ENCODE data around the gene ART1. TPM values are rescaled to one million over a fixed set of nuclear protein-coding genes. Genes with fewer than 3 reads are reported as not detected.

The ART1 gene
- total and polyA plus RNA-seq, 2 of the 4 experiments (the other 2 are of a cell fraction), result not detected

GRCh38 chr11:3712274-3712673 is 67.3 kb downstream of the ART1 start:
- ChIA-PET CTCF (no interaction called here), POLR2A (ENCODE audit: unreplicated experiment) (no interaction called here)
- Histone ChIP-seq H3K4me3 (ENCODE audit: insufficient read depth, low read depth, low read length) (no peak overlapping the region), H3K4me1 (ENCODE audit: control insufficient read depth, insufficient read depth, low read length) (peaks cover 3% of the 10 kb centered on the region), H2BK15ac (ENCODE audit: low read depth, low read length) (no peak overlapping the region), H4K5ac (ENCODE audit: low read depth, low read length) (no peak overlapping the region), H3K18ac (ENCODE audit: low read depth, low read length) (no peak overlapping the region), H3K9me1 (ENCODE audit: insufficient read depth, low read length) (no peaks in the 10 kb centered on the region), H2AK5ac (ENCODE audit: low read depth, low read length) (no peak overlapping the region), H3K14ac (replicated peaks; ENCODE audit: low read depth, low read length) (no peak overlapping the region), H4K20me1 (ENCODE audit: insufficient read depth, low read length) (0 out of 2 replicates have a peak, but pooled peaks cover 3% of the 10 kb centered on the region), H3K27me3 (ENCODE audit: control insufficient read depth, insufficient read depth, low read length) (no peaks in the 10 kb centered on the region), H4K91ac (ENCODE audit: insufficient read depth, low read depth, low read length) (no peak overlapping the region), H4K8ac (ENCODE audit: low read depth in 2 of 2, low read length in 2 of 2) (no peak overlapping the region), H2AK9ac (replicated peaks; ENCODE audit: low read depth, low read length, poor library complexity) (no peak overlapping the region), H2BK5ac (ENCODE audit: low read depth, low read length, poor library complexity, severe bottlenecking) (no peak overlapping the region), H3K4me2 (ENCODE audit: low read depth, low read length) (no peak overlapping the region), H3K36me3 (ENCODE audit: control insufficient read depth, insufficient read depth, low read length) (peaks cover 33% of the 10 kb centered on the region), H3K79me1 (ENCODE audit: low read depth in 1 of 2, low read length in 2 of 2) (peaks cover 28 to 36% of the 10 kb centered on the region in 2 experiments), H3K23ac (ENCODE audit: low read depth, low read length) (no peak overlapping the region), H2AFZ (replicated peaks; ENCODE audit: low read length, poor library complexity) (no peak overlapping the region), H3K56ac (ENCODE audit: extremely low read depth, insufficient read depth, low read length) (no peak overlapping the region), H2BK120ac (ENCODE audit: low read depth, low read length) (no peak overlapping the region), H3K9me3 (ENCODE audit: control insufficient read depth, insufficient read depth, low read length) (no peaks in the 10 kb centered on the region), H3K9ac (ENCODE audit: low read depth, low read length) (no peak overlapping the region), H3K27ac (ENCODE audit: insufficient read depth, low read length) (no peak overlapping the region), H3K4ac (ENCODE audit: low read depth, low read length) (no peak overlapping the region), H2BK20ac (ENCODE audit: low read depth, low read length) (no peak overlapping the region)
- no peak for DNase-seq
- no peak for ATAC-seq (ENCODE audit: low read depth)
- in situ Hi-C loops (cut with MboI; ENCODE audit: low sequenced_read_pairs), result no loop called here
- dilution Hi-C loops (cut with HindIII; ENCODE audit: low sequenced_read_pairs, unreplicated experiment), result no loop called here
- BruUV-seq (replicated peaks), result no TSS peak
- WGBS, 2 experiments (ENCODE audit: extremely low coverage in 2 of 2, insufficient read length in 1 of 2), result no CpG with 5 or more reads among the region's 6 CpGs
- intact Hi-C loops (cut with micrococcal nuclease), result no loop called here
- TF ChIP-seq CHD1 (IDR thresholded peaks at IDR 0.05; ENCODE audit: low read depth, low read length) (no peak), SMC3 (IDR thresholded peaks at IDR 0.05; ENCODE audit: low read depth, low read length) (no peak), MAZ (IDR thresholded peaks at IDR 0.05; ENCODE audit: borderline replicate concordance, low read depth, low read length) (no peak)

Small RNA genes lying within 50 kb of the gene (microRNA-seq; reads per million reads assigned to microRNA genes)
- not detected for gene RF00019 (ENCODE audit: insufficient read depth, insufficient read length)

Small RNA genes lying within 50 kb of the gene (small RNA-seq; reads per million reads assigned to genes)
- gene RF00019, result 0 reads per million in 5 experiments

Other genes with a start within 250 kb of the ART1 start
- not detected in 2 replicates for gene ART5, start 3.1 kb upstream of the ART1 start, total RNA-seq (2012; rRNA removed)
- gene ART5, start 3.1 kb upstream of the ART1 start, polyA plus RNA-seq (2012; rRNA removed), result not detected in 2 replicates
- gene CHRNA10, start 26.3 kb downstream of the ART1 start, total RNA-seq (2012; rRNA removed), result under 0.01 and 0.36 TPM in 2 replicates
- 0.79 and 1.2 TPM in 2 replicates for gene CHRNA10, start 26.3 kb downstream of the ART1 start, polyA plus RNA-seq (2012; rRNA removed)
- 138 and 145 TPM in 2 replicates for gene NUP98, start 152.4 kb downstream of the ART1 start, total RNA-seq (2012; rRNA removed)
- gene NUP98, start 152.4 kb downstream of the ART1 start, polyA plus RNA-seq (2012; rRNA removed), result 103 and 105 TPM in 2 replicates
- gene PGAP2, start 163.4 kb downstream of the ART1 start, total RNA-seq (2012; rRNA removed), result 10.6 TPM in 2 replicates
- 31.3 and 36.7 TPM in 2 replicates for gene PGAP2, start 163.4 kb downstream of the ART1 start, polyA plus RNA-seq (2012; rRNA removed)
- 16.3 and 20.6 TPM in 2 replicates for gene RHOG, start 195.8 kb downstream of the ART1 start, total RNA-seq (2012; rRNA removed)
- gene RHOG, start 195.8 kb downstream of the ART1 start, polyA plus RNA-seq (2012; rRNA removed), result 106 and 114 TPM in 2 replicates
- gene STIM1, start 210.5 kb downstream of the ART1 start, total RNA-seq (2012; rRNA removed), result 13.9 and 17.9 TPM in 2 replicates
- 19.2 and 23.0 TPM in 2 replicates for gene STIM1, start 210.5 kb downstream of the ART1 start, polyA plus RNA-seq (2012; rRNA removed)

Data from IMR-90 (cell line).